Mesothelial cell of epicardium (in vitro differentiated cells): ENCODE results near the gene KCNJ5. TPM values are rescaled to one million over a fixed set of nuclear protein-coding genes. Genes with fewer than 3 reads are reported as not detected.

Experiments used
- DNase-seq, 2 experiments: peaks; one replicate each; pipeline ENCODE4 v3.0.0; 2021; ENCODE audit warnings: low spot score in 2 of 2; ENCODE audit not compliant: unreplicated experiment in 2 of 2
- H3K27ac Mint-ChIP-seq: 2 replicates; pipeline ENCODE4 v1.8.0; 2021; ENCODE audit warnings: mixed read lengths
- H3K27me3 Mint-ChIP-seq: 2 replicates; pipeline ENCODE4 v1.8.0; 2021; ENCODE audit warnings: low read depth, mixed read lengths
- H3K36me3 Mint-ChIP-seq: 2 replicates; pipeline ENCODE4 v1.8.0; 2021; ENCODE audit warnings: mixed read lengths
- H3K4me1 Mint-ChIP-seq: 2 replicates; pipeline ENCODE4 v1.8.0; 2021; ENCODE audit warnings: mixed read lengths
- H3K4me3 Mint-ChIP-seq: 2 replicates; pipeline ENCODE4 v1.8.0; 2021; ENCODE audit warnings: mild to moderate bottlenecking, moderate library complexity, mixed read lengths
- H3K9me3 Mint-ChIP-seq: 2 replicates; pipeline ENCODE4 v1.8.0; 2021; ENCODE audit warnings: mixed read lengths
- CTCF ChIP-seq: fragments of 200-600 bp; sonication (generic); IDR thresholded peaks from one replicate; pipeline ENCODE4 v1.5.0; 2021; ENCODE audit warnings: antibody characterized with exemption; ENCODE audit not compliant: unreplicated experiment
- total RNA-seq: library from RNA; stranded (reverse); gene quantifications from 3 replicates; pipeline ENCODE4 v1.2.1, GENCODE V29; 2021

KCNJ5 gene
- total RNA-seq, 1 donor from 2014 or later, result 0.09 TPM

- no peaks in the 10 kb centered on the region for H3K36me3 Mint-ChIP-seq
- no peak for DNase-seq
- H3K27ac Mint-ChIP-seq, result no peak overlapping the region
- peaks cover 52% of the 10 kb centered on the region for H3K27me3 Mint-ChIP-seq
- peaks cover 27% of the 10 kb centered on the region for H3K4me1 Mint-ChIP-seq
- no peaks in the 10 kb centered on the region for H3K9me3 Mint-ChIP-seq
- TF ChIP-seq CTCF, result no peak
- no peak overlapping the region for H3K4me3 Mint-ChIP-seq
These were observed 16.4 kb downstream of the KCNJ5 start for GRCh38 chr11:128907585-128907984.

GRCh38 chr11:128908391-128909246 lies 17.5 kb downstream of the KCNJ5 start:
- TF ChIP-seq CTCF, result no peak
- Mint-ChIP-seq H3K4me3 (no peak overlapping the region), H3K36me3 (no peaks in the 10 kb centered on the region), H3K27me3 (peaks cover 48% of the 10 kb centered on the region), H3K27ac (no peak overlapping the region), H3K4me1 (peaks cover 22% of the 10 kb centered on the region), H3K9me3 (no peaks in the 10 kb centered on the region)
- no peak for DNase-seq

- H3K27me3 Mint-ChIP-seq, result peaks cover 40% of the 10 kb centered on the region
- H3K27ac Mint-ChIP-seq, result no peak overlapping the region
- H3K36me3 Mint-ChIP-seq, result no peaks in the 10 kb centered on the region
- no peak for TF ChIP-seq CTCF
- no peak for DNase-seq
- H3K4me1 Mint-ChIP-seq, result peaks cover 14% of the 10 kb centered on the region
- H3K4me3 Mint-ChIP-seq, result no peak overlapping the region
- no peaks in the 10 kb centered on the region for H3K9me3 Mint-ChIP-seq
These were observed 18.4 kb downstream of the KCNJ5 start for GRCh38 chr11:128909438-128910125.

- no peak overlapping the region for H3K27ac Mint-ChIP-seq
- H3K27me3 Mint-ChIP-seq, result peaks cover 38% of the 10 kb centered on the region
- H3K9me3 Mint-ChIP-seq, result no peaks in the 10 kb centered on the region
- no peak for TF ChIP-seq CTCF
- DNase-seq, result no peak
- peaks cover 11% of the 10 kb centered on the region for H3K4me1 Mint-ChIP-seq
- no peak overlapping the region for H3K4me3 Mint-ChIP-seq
- H3K36me3 Mint-ChIP-seq, result no peaks in the 10 kb centered on the region
These were observed 19.4 kb downstream of the KCNJ5 start for GRCh38 chr11:128910576-128910975.

GRCh38 chr11:128911239-128911638 lies 20.1 kb downstream of the KCNJ5 start:
- Mint-ChIP-seq H3K9me3 (no peaks in the 10 kb centered on the region), H3K36me3 (no peaks in the 10 kb centered on the region), H3K27me3 (peaks cover 32% of the 10 kb centered on the region), H3K4me3 (no peak overlapping the region), H3K27ac (no peak overlapping the region), H3K4me1 (peaks cover 5% of the 10 kb centered on the region)
- no peak for DNase-seq
- no peak for TF ChIP-seq CTCF
